Mesendoderm (in vitro differentiated cells): Measurements from ENCODE around the gene CAMK4.

Experiments
- DNase-seq: peaks from one replicate; pipeline ENCODE4 v3.0.0; 2013
- H2AK5ac ChIP-seq: 2 replicates; pipeline ENCODE4 v1.6.1; 2013; ENCODE audit warnings: low read length, inconsistent platforms
- H2BK120ac ChIP-seq: 2 replicates; pipeline ENCODE4 v1.6.1; 2013; ENCODE audit warnings: low read depth, mild to moderate bottlenecking, low read length, moderate library complexity, mixed read lengths
- H2BK15ac ChIP-seq: replicated peaks from 2 replicates; pipeline ENCODE4 v1.6.1; 2013; ENCODE audit warnings: low read depth, mild to moderate bottlenecking, moderate library complexity
- H2BK5ac ChIP-seq: 2 replicates; pipeline ENCODE4 v1.6.1; 2013; ENCODE audit warnings: low read length, inconsistent platforms
- H3K18ac ChIP-seq: 2 replicates; pipeline ENCODE4 v1.6.1; 2013; ENCODE audit warnings: mild to moderate bottlenecking, low read length, mixed read lengths
- H3K23ac ChIP-seq: one replicate; pipeline ENCODE4 v1.6.1; 2013; ENCODE audit warnings: low read length
- H3K27ac ChIP-seq: 2 replicates; pipeline ENCODE4 v1.5.1; 2013; ENCODE audit warnings: low read depth, mild to moderate bottlenecking, inconsistent platforms, low read length, moderate library complexity
- H3K27me3 ChIP-seq: 2 replicates; pipeline ENCODE4 v1.6.1; 2013; ENCODE audit warnings: low read length, control low read depth, mild to moderate bottlenecking, inconsistent platforms; ENCODE audit not compliant: insufficient read depth, poor library complexity
- H3K36me3 ChIP-seq: 2 replicates; pipeline ENCODE4 v1.6.1; 2013; ENCODE audit warnings: low read length, inconsistent platforms; ENCODE audit not compliant: control insufficient read depth, insufficient read depth
- H3K4ac ChIP-seq: one replicate; pipeline ENCODE4 v1.6.1; 2013; ENCODE audit warnings: low read depth, mild to moderate bottlenecking, low read length, moderate library complexity
- H3K4me1 ChIP-seq: 2 replicates; pipeline ENCODE4 v1.6.1; 2013; ENCODE audit warnings: low read depth, low read length, inconsistent platforms; ENCODE audit not compliant: control insufficient read depth
- H3K4me2 ChIP-seq: 2 replicates; pipeline ENCODE4 v1.6.1; 2013; ENCODE audit warnings: low read length
- H3K4me3 ChIP-seq: 2 replicates; pipeline ENCODE4 v1.5.1; 2013; ENCODE audit warnings: mild to moderate bottlenecking, low read length
- H3K56ac ChIP-seq: one replicate; pipeline ENCODE4 v1.6.1; 2013; ENCODE audit warnings: low read length
- H3K79me1 ChIP-seq: 2 replicates; pipeline ENCODE4 v1.6.1; 2013; ENCODE audit warnings: low read length, inconsistent platforms
- H3K79me2 ChIP-seq: 2 replicates; pipeline ENCODE4 v1.6.1; 2013; ENCODE audit warnings: mild to moderate bottlenecking, low read length; ENCODE audit not compliant: control insufficient read depth, insufficient read depth
- H3K9ac ChIP-seq: 2 replicates; pipeline ENCODE4 v1.6.1; 2013; ENCODE audit warnings: low read length, inconsistent platforms
- H4K5ac ChIP-seq: one replicate; pipeline ENCODE4 v1.6.1; 2013; ENCODE audit warnings: low read length
- H4K8ac ChIP-seq: one replicate; pipeline ENCODE4 v1.6.1; 2013; ENCODE audit warnings: low read depth, mild to moderate bottlenecking, control low read depth, low read length, moderate library complexity
- WGBS: extraction: QIAGEN DNeasy Blood & Tissue Kit; methylation state at CpG from one replicate; pipeline ENCODE4 v1.1.7; 2013; ENCODE audit warnings: low lambda C conversion rate, missing lambda C conversion rate; ENCODE audit not compliant: insufficient coverage; ENCODE audit errors: extremely low coverage; 5-methylcytosine and 5-hydroxymethylcytosine counted together

CAMK4 gene

DNA sequence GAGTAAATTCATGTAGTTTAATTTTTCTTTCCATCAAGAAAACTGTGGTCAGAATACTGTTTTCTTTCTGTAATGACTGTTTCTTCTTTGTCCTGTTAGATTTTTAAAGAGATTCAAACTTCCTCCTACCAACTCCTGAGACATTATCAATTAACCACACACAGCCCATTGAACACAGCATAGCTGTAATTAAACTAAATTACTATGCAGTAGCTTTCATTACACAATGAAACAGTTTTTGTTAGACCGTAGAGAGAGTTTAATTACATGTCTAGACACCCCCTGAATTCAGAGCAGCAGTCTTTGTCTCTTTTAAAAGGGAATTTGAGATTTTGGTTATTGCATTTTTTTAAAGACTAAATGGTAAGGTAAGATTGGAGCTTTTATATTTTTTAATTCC lies 210.6 kb downstream of the CAMK4 start:
- no peak overlapping the region for H3K4me2 ChIP-seq
- no peak overlapping the region for H3K18ac ChIP-seq
- H2BK15ac ChIP-seq: no peak overlapping the region
- no peak overlapping the region for H4K5ac ChIP-seq
- no peak overlapping the region for H3K56ac ChIP-seq
- no peaks in the 10 kb centered on the region for H3K36me3 ChIP-seq
- no peak overlapping the region for H3K4me3 ChIP-seq
- no peak overlapping the region for H4K8ac ChIP-seq
- H2BK5ac ChIP-seq: no peak overlapping the region
- H3K79me2 ChIP-seq: no peaks in the 10 kb centered on the region
- H3K9ac ChIP-seq: no peak overlapping the region
- no peaks in the 10 kb centered on the region for H3K27me3 ChIP-seq
- H3K4me1 ChIP-seq: no peaks in the 10 kb centered on the region
- no peak overlapping the region for H3K27ac ChIP-seq
- H3K23ac ChIP-seq: no peak overlapping the region
- no peak overlapping the region for H3K4ac ChIP-seq
- no peak for DNase-seq
- H2AK5ac ChIP-seq: no peak overlapping the region
- no CpG with 5 or more reads among the region's 1 CpG for WGBS
- no peak overlapping the region for H2BK120ac ChIP-seq
- no peaks in the 10 kb centered on the region for H3K79me1 ChIP-seq

GRCh38 chr5:111439473-111440075 lies 215.4 kb downstream of the CAMK4 start:
- DNase-seq: no peak
- no peak overlapping the region for H3K18ac ChIP-seq
- H3K27ac ChIP-seq: no peak overlapping the region
- no peak overlapping the region for H3K23ac ChIP-seq
- H3K79me1 ChIP-seq: no peaks in the 10 kb centered on the region
- H3K9ac ChIP-seq: no peak overlapping the region
- no peaks in the 10 kb centered on the region for H3K27me3 ChIP-seq
- H4K5ac ChIP-seq: no peak overlapping the region
- no peak overlapping the region for H2AK5ac ChIP-seq
- no peak overlapping the region for H2BK120ac ChIP-seq
- no peak overlapping the region for H3K4ac ChIP-seq
- H3K79me2 ChIP-seq: no peaks in the 10 kb centered on the region
- no peak overlapping the region for H2BK5ac ChIP-seq
- H3K4me1 ChIP-seq: no peaks in the 10 kb centered on the region
- H3K56ac ChIP-seq: no peak overlapping the region
- H2BK15ac ChIP-seq: no peak overlapping the region
- H4K8ac ChIP-seq: no peak overlapping the region
- no peaks in the 10 kb centered on the region for H3K36me3 ChIP-seq
- no peak overlapping the region for H3K4me3 ChIP-seq
- H3K4me2 ChIP-seq: no peak overlapping the region
- WGBS: no CpG with 5 or more reads among the region's 1 CpG

DNA sequence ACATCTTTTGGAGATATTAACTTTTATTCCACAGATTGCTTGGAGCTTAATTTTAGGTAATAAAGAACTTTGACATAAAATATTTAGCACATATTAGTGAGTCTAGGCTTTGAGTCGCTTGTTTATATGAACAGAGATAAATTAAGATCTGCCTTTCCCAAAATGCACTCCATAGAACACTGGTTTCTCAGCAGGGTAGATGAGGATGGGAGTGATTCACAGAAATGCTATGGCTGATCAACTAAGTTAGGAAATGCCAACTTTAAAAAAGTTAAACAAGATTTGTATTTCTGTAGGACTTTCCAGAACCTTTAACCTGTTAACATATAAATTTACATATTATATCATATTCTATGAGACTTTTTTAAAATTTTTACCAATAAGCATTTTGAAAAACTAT lies 222.9 kb downstream of the CAMK4 start:
- Histone ChIP-seq H2BK120ac (no peak overlapping the region), H2BK15ac (no peak overlapping the region), H3K79me2 (no peaks in the 10 kb centered on the region), H4K8ac (no peak overlapping the region), H3K4me1 (no peaks in the 10 kb centered on the region), H3K23ac (no peak overlapping the region), H3K79me1 (no peaks in the 10 kb centered on the region), H3K27me3 (no peaks in the 10 kb centered on the region), H3K4me3 (no peak overlapping the region), H3K4me2 (no peak overlapping the region), H3K27ac (no peak overlapping the region), H4K5ac (no peak overlapping the region), H3K4ac (no peak overlapping the region), H3K9ac (no peak overlapping the region), H2AK5ac (no peak overlapping the region), H3K56ac (no peak overlapping the region), H3K18ac (no peak overlapping the region), H2BK5ac (no peak overlapping the region), H3K36me3 (no peaks in the 10 kb centered on the region)
- no CpG with 5 or more reads among the region's 1 CpG for WGBS
- no peak for DNase-seq

GRCh38 chr5:111447822-111448221 lies 223.6 kb downstream of the CAMK4 start:
- Histone ChIP-seq H3K4ac (no peak overlapping the region), H3K4me2 (no peak overlapping the region), H3K27me3 (no peaks in the 10 kb centered on the region), H3K79me2 (no peaks in the 10 kb centered on the region), H2AK5ac (no peak overlapping the region), H3K9ac (no peak overlapping the region), H4K8ac (no peak overlapping the region), H3K79me1 (no peaks in the 10 kb centered on the region), H2BK5ac (no peak overlapping the region), H3K56ac (no peak overlapping the region), H3K23ac (no peak overlapping the region), H3K27ac (no peak overlapping the region), H3K4me3 (no peak overlapping the region), H3K36me3 (no peaks in the 10 kb centered on the region), H2BK120ac (no peak overlapping the region), H3K18ac (no peak overlapping the region), H4K5ac (no peak overlapping the region), H2BK15ac (no peak overlapping the region), H3K4me1 (no peaks in the 10 kb centered on the region)
- WGBS: no CpG with 5 or more reads among the region's 2 CpGs
- DNase-seq: peak; percentile 74

- Histone ChIP-seq H3K23ac (no peak overlapping the region), H3K4ac (no peak overlapping the region), H3K56ac (no peak overlapping the region), H3K9ac (no peak overlapping the region), H2BK120ac (no peak overlapping the region), H2BK15ac (no peak overlapping the region), H2BK5ac (no peak overlapping the region), H3K4me3 (no peak overlapping the region), H3K79me1 (no peaks in the 10 kb centered on the region), H3K36me3 (no peaks in the 10 kb centered on the region), H3K4me1 (no peaks in the 10 kb centered on the region), H3K4me2 (no peak overlapping the region), H2AK5ac (no peak overlapping the region), H4K5ac (no peak overlapping the region), H3K27ac (no peak overlapping the region), H3K79me2 (no peaks in the 10 kb centered on the region), H3K18ac (no peak overlapping the region), H3K27me3 (no peaks in the 10 kb centered on the region), H4K8ac (no peak overlapping the region)
- WGBS: no CpG with 5 or more reads among the region's 1 CpG
- no peak for DNase-seq
Observed at GRCh38 chr5:111453295-111453694, 229.1 kb downstream of the CAMK4 start.

DNA sequence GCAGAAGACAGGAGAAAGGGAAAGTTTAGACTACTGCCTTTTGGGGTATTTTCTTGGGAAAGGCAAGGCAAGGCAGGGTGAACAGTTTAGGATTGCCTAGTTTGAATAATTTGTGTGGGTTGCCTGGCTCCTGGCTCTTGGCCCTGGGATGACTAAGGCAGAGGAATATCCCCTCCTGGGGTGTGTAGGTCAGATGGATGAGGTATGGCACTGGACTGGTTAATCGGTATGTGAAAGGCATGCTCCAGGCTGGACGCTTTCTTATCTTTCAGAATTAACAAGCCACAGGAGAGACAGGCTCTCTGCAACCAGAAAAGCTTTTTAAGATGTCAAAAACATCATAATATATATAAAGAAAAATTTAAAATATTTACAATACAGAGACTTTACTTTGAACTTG lies 229.6 kb downstream of the CAMK4 start:
- H3K23ac ChIP-seq: no peak overlapping the region
- no peaks in the 10 kb centered on the region for H3K27me3 ChIP-seq
- H3K4me3 ChIP-seq: no peak overlapping the region
- H3K9ac ChIP-seq: no peak overlapping the region
- H3K79me1 ChIP-seq: no peaks in the 10 kb centered on the region
- H3K56ac ChIP-seq: no peak overlapping the region
- H4K5ac ChIP-seq: no peak overlapping the region
- H3K79me2 ChIP-seq: no peaks in the 10 kb centered on the region
- H3K4me1 ChIP-seq: no peaks in the 10 kb centered on the region
- no peak overlapping the region for H2BK5ac ChIP-seq
- H3K36me3 ChIP-seq: no peaks in the 10 kb centered on the region
- H3K4me2 ChIP-seq: no peak overlapping the region
- H4K8ac ChIP-seq: no peak overlapping the region
- H3K18ac ChIP-seq: no peak overlapping the region
- WGBS: no CpG with 5 or more reads among the region's 2 CpGs
- H2BK15ac ChIP-seq: no peak overlapping the region
- H2AK5ac ChIP-seq: no peak overlapping the region
- H3K27ac ChIP-seq: no peak overlapping the region
- H3K4ac ChIP-seq: no peak overlapping the region
- H2BK120ac ChIP-seq: no peak overlapping the region
- DNase-seq: peak; percentile 14
